ENCODE data around the gene CWC15.

DNA sequence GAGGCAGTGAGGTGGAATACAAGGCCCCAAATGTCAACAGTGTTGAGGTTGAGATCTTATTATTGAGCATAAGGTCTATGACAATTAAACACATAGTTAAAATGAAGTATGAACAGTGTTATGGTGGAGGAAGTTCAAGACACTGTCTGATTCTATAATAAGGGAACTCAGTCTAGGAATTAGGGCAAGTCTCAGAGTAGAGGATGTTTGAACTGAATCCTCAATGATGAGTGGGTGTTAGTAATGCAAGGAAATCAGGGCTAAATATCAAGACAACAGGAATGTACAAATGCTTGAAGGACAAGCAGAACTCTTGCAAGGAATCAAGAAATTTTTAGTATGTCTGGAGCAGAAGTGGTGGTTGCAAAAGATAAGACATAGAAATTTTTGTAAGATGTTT, 53.0 kb downstream of the CWC15 start:
- TF ChIP-seq ZFP3 (tag by site-specific recombination; IDR thresholded peaks at IDR 0.05; ENCODE audit: low read depth) (no peak), CTCF (tag by site-specific recombination; IDR thresholded peaks at IDR 0.05) (no peak), ZNF175 (tag by site-specific recombination; IDR thresholded peaks at IDR 0.05) (no peak), ZNF621 (tag by site-specific recombination; IDR thresholded peaks at IDR 0.05) (no peak), ZBTB44 (tag by site-specific recombination; IDR thresholded peaks at IDR 0.05) (no peak), GLI4 (tag by site-specific recombination; IDR thresholded peaks at IDR 0.05) (no peak), TCF7L2 (IDR thresholded peaks at IDR 0.05; ENCODE audit: borderline replicate concordance, low read depth, low read length) (no peak), ZSCAN18 (tag by site-specific recombination; IDR thresholded peaks at IDR 0.05) (no peak), MZF1 (tag by site-specific recombination; IDR thresholded peaks at IDR 0.05; ENCODE audit: borderline replicate concordance) (no peak), ZNF677 (tag by site-specific recombination; IDR thresholded peaks at IDR 0.05) (no peak), SCRT2 (tag by site-specific recombination; IDR thresholded peaks at IDR 0.05) (no peak)
- TF ChIP-seq, protein P1, sequence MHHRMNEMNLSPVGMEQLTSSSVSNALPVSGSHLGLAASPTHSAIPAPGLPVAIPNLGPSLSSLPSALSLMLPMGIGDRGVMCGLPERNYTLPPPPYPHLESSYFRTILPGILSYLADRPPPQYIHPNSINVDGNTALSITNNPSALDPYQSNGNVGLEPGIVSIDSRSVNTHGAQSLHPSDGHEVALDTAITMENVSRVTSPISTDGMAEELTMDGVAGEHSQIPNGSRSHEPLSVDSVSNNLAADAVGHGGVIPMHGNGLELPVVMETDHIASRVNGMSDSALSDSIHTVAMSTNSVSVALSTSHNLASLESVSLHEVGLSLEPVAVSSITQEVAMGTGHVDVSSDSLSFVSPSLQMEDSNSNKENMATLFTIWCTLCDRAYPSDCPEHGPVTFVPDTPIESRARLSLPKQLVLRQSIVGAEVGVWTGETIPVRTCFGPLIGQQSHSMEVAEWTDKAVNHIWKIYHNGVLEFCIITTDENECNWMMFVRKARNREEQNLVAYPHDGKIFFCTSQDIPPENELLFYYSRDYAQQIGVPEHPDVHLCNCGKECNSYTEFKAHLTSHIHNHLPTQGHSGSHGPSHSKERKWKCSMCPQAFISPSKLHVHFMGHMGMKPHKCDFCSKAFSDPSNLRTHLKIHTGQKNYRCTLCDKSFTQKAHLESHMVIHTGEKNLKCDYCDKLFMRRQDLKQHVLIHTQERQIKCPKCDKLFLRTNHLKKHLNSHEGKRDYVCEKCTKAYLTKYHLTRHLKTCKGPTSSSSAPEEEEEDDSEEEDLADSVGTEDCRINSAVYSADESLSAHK (tag by site-specific recombination; IDR thresholded peaks at IDR 0.05), result no peak
- TF ChIP-seq, protein P2, sequence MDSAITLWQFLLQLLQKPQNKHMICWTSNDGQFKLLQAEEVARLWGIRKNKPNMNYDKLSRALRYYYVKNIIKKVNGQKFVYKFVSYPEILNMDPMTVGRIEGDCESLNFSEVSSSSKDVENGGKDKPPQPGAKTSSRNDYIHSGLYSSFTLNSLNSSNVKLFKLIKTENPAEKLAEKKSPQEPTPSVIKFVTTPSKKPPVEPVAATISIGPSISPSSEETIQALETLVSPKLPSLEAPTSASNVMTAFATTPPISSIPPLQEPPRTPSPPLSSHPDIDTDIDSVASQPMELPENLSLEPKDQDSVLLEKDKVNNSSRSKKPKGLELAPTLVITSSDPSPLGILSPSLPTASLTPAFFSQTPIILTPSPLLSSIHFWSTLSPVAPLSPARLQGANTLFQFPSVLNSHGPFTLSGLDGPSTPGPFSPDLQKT (IDR thresholded peaks at IDR 0.05; ENCODE audit: borderline replicate concordance, low read depth, low read length), result no peak

Data from HEK293 (cell line).